HG03460 (cell line): ENCODE measurements around the gene ANXA6.

ENCODE experiments used
- ATAC-seq: cut with Tn5 transposase; IDR thresholded peaks from one replicate; pipeline ENCODE4 v1.9.1; 2021; ENCODE audit not compliant: unreplicated experiment

Gene ANXA6

GRCh38 chr5:151106043-151106442, 51.5 kb downstream of the ANXA6 start:
- ATAC-seq, result no peak

GRCh38 chr5:151105561-151105960, 52.0 kb downstream of the ANXA6 start:
- ATAC-seq, result no peak

GRCh38 chr5:151104795-151105194, 52.8 kb downstream of the ANXA6 start:
- ATAC-seq, result no peak

GRCh38 chr5:151101746-151102145, 55.8 kb downstream of the ANXA6 start:
- ATAC-seq, result no peak

GRCh38 chr5:151101151-151101550, 56.4 kb downstream of the ANXA6 start:
- no peak for ATAC-seq

- no peak for ATAC-seq
These were observed 56.9 kb downstream of the ANXA6 start for GRCh38 chr5:151100681-151101080.

- ATAC-seq, result no peak
These were observed 58.8 kb downstream of the ANXA6 start for GRCh38 chr5:151098768-151099121.

- peak; percentile 40 for ATAC-seq
These were observed 59.5 kb downstream of the ANXA6 start for GRCh38 chr5:151097820-151098767.

GRCh38 chr5:151097061-151097460, 60.5 kb downstream of the ANXA6 start:
- no peak for ATAC-seq

GRCh38 chr5:151096001-151096373, 61.6 kb downstream of the ANXA6 start:
- ATAC-seq, result no peak

- ATAC-seq, result no peak
These were observed 62.1 kb downstream of the ANXA6 start for GRCh38 chr5:151095341-151096000.

- ATAC-seq, result no peak
These were observed 62.7 kb downstream of the ANXA6 start for GRCh38 chr5:151094852-151095245.

GRCh38 chr5:151094030-151094851, 63.3 kb downstream of the ANXA6 start:
- peak; percentile 66 for ATAC-seq

GRCh38 chr5:151093476-151093889, 64.1 kb downstream of the ANXA6 start:
- ATAC-seq, result peak; percentile 12

GRCh38 chr5:151092762-151093161, 64.8 kb downstream of the ANXA6 start:
- no peak for ATAC-seq

- ATAC-seq, result no peak
These were observed 67.9 kb downstream of the ANXA6 start for GRCh38 chr5:151089726-151090125.

GRCh38 chr5:151088986-151089385, 68.6 kb downstream of the ANXA6 start:
- no peak for ATAC-seq

GRCh38 chr5:151087486-151087885, 70.1 kb downstream of the ANXA6 start:
- no peak for ATAC-seq

GRCh38 chr5:151086905-151087360, 70.6 kb downstream of the ANXA6 start:
- peak; percentile 70 for ATAC-seq

- ATAC-seq, result no peak
These were observed 71.2 kb downstream of the ANXA6 start for GRCh38 chr5:151086192-151086869.
